Eye (tissue), 1 donor: ENCODE measurements around the gene RAPGEF3.

Experiments used
- DNase-seq: peaks from one replicate; pipeline ENCODE4 v3.0.0-alpha.2; 2015

RAPGEF3 gene

GRCh38 chr12:47755655-47756562 lies 2.8 kb downstream of the RAPGEF3 start:
- no peak for DNase-seq

GRCh38 chr12:47754881-47755280 lies 3.8 kb downstream of the RAPGEF3 start:
- no peak for DNase-seq

GRCh38 chr12:47754126-47754525 lies 4.6 kb downstream of the RAPGEF3 start:
- no peak for DNase-seq

- DNase-seq, result no peak
Measured at GRCh38 chr12:47753021-47754001, 5.4 kb downstream of the RAPGEF3 start.

GRCh38 chr12:47752552-47752951 lies 6.1 kb downstream of the RAPGEF3 start:
- no peak for DNase-seq

GRCh38 chr12:47752121-47752520 lies 6.6 kb downstream of the RAPGEF3 start:
- DNase-seq, result no peak

GRCh38 chr12:47751561-47751960 lies 7.1 kb downstream of the RAPGEF3 start:
- DNase-seq, result no peak

GRCh38 chr12:47750916-47751470 lies 7.7 kb downstream of the RAPGEF3 start:
- DNase-seq, result no peak

- DNase-seq, result no peak
Measured at GRCh38 chr12:47750229-47750798, 8.4 kb downstream of the RAPGEF3 start.

GRCh38 chr12:47748899-47749298 lies 9.8 kb downstream of the RAPGEF3 start:
- no peak for DNase-seq

- no peak for DNase-seq
Measured at GRCh38 chr12:47748507-47748828, 10.2 kb downstream of the RAPGEF3 start.

- no peak for DNase-seq
Measured at GRCh38 chr12:47747596-47748506, 10.8 kb downstream of the RAPGEF3 start.

GRCh38 chr12:47747126-47747525 lies 11.6 kb downstream of the RAPGEF3 start:
- DNase-seq, result no peak

GRCh38 chr12:47746523-47746922 lies 12.2 kb downstream of the RAPGEF3 start:
- no peak for DNase-seq

- no peak for DNase-seq
Measured at GRCh38 chr12:47746073-47746472, 12.6 kb downstream of the RAPGEF3 start.

- DNase-seq, result no peak
Measured at GRCh38 chr12:47745485-47746041, 13.1 kb downstream of the RAPGEF3 start.

- DNase-seq, result no peak
Measured at GRCh38 chr12:47744778-47745436, 13.8 kb downstream of the RAPGEF3 start.

GRCh38 chr12:47744005-47744651 lies 14.6 kb downstream of the RAPGEF3 start:
- no peak for DNase-seq

- no peak for DNase-seq
Measured at GRCh38 chr12:47743311-47743860, 15.3 kb downstream of the RAPGEF3 start.

- no peak for DNase-seq
Measured at GRCh38 chr12:47742253-47742825, 16.3 kb downstream of the RAPGEF3 start.
